Lung (tissue), 12 donors: Measurements from ENCODE around the gene OR56A5. TPM values are rescaled to one million over a fixed set of nuclear protein-coding genes. Genes with fewer than 3 reads are reported as not detected.

ENCODE experiments used
- ATAC-seq: fragments of 200-7000 bp; cut with Tn5 transposase; one replicate; pipeline ENCODE4 v1.9.1; 2020; ENCODE audit warnings: moderate number of reproducible peaks; ENCODE audit not compliant: insufficient read depth, low FRiP score
- DNase-seq, 3 donors: peaks; one replicate each; pipeline ENCODE4 v3.0.0-alpha.2; 2013 to 2017
- H3K27ac ChIP-seq, 2 donors: one replicate each; pipeline ENCODE4 v1.5.1; 2013; ENCODE audit warnings: mild to moderate bottlenecking in 2 of 2, moderate library complexity in 2 of 2, control low read depth in 1 of 2, inconsistent platforms in 1 of 2, low read depth in 1 of 2, low read length in 1 of 2
- H3K27me3 ChIP-seq, 3 donors: one replicate each; pipeline ENCODE4 v1.5.1; 2013; ENCODE audit warnings: low read length in 2 of 3; ENCODE audit not compliant: control insufficient read depth in 3 of 3, insufficient read depth in 3 of 3
- H3K36me3 ChIP-seq, 4 donors: one replicate each; pipeline ENCODE4 v1.5.1; 2013; ENCODE audit warnings: low read length in 4 of 4, mild to moderate bottlenecking in 1 of 4, moderate library complexity in 1 of 4; ENCODE audit not compliant: control insufficient read depth in 4 of 4, insufficient read depth in 4 of 4
- H3K4me1 ChIP-seq, 5 donors: one replicate each; pipeline ENCODE4 v1.5.1; 2013; ENCODE audit warnings: low read length in 5 of 5, mild to moderate bottlenecking in 2 of 5, moderate library complexity in 1 of 5; ENCODE audit not compliant: control insufficient read depth in 5 of 5, insufficient read depth in 5 of 5
- H3K4me3 ChIP-seq: one replicate; pipeline ENCODE4 v1.5.1; 2013; ENCODE audit warnings: mild to moderate bottlenecking, control low read depth, moderate library complexity
- H3K9ac ChIP-seq, 2 donors: one replicate each; pipeline ENCODE4 v1.5.1; 2013; ENCODE audit warnings: low read length in 2 of 2, control low read depth in 1 of 2; ENCODE audit not compliant: insufficient read depth in 1 of 2
- H3K9me3 ChIP-seq, 4 donors: one replicate each; pipeline ENCODE4 v1.5.1; 2013; ENCODE audit warnings: low read length in 3 of 4, mild to moderate bottlenecking in 1 of 4, moderate library complexity in 1 of 4; ENCODE audit not compliant: control insufficient read depth in 4 of 4, insufficient read depth in 3 of 4
- WGBS, 2 donors: extraction: QIAGEN DNeasy Blood & Tissue Kit; methylation state at CpG; one replicate each; pipeline ENCODE4 v1.1.7; 2013; 5-methylcytosine and 5-hydroxymethylcytosine counted together
- polyA plus RNA-seq, 2 donors: library from polyadenylated mRNA; stranded (reverse); fragments of 200-250 nt; gene quantifications; one replicate each; pipeline ENCODE4 v1.2.1, GENCODE V29; 2013
- total RNA-seq, 2 donors: library from RNA; depleted of rRNA in 1 of 2; stranded (reverse); fragments of >200 nt in 1 of 2; gene quantifications; one replicate each; pipeline ENCODE4 v1.2.1, GENCODE V29; 2014 to 2021
- TF ChIP-seq, protein P1 (sequence below): IDR thresholded peaks from 2 replicates; pipeline ENCODE4 v1.5.1; 2012; ENCODE audit warnings: mild to moderate bottlenecking; ENCODE audit errors: control extremely low read depth, extremely low read depth
- donor health status: control.
- donor health status: control.
- donor health status: Bipolar disorder and iron deficiency.
- donor health status: healthy.
- donor health status: DM: yes; HTN: yes; CAD: no.

Gene OR56A5
- total and polyA plus RNA-seq, 4 donors = not detected

DNA sequence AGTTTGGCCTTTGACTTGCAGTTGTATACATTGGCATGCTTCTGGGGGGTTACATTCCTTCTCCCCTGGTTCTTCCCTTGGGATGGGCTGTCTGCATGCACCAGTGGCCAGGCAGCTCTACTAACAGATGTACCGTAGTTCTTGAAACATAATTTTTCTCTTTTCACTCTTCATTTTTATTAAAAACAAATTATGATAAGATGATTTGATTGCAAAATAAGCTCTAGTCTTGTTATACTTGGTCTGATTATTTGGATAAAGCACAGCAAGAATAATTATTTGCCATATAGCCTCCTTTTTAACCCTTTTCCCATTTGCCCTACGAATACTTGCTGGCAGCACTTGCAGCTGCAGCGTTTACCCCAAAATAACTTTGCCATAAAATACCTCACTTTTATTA is 12.7 kb downstream of the OR56A5 start:
- 77 to 89% methylated on average over 3 of the region's 3 CpGs for WGBS, 2 donors
- Histone ChIP-seq H3K4me3 (no peak overlapping the region), H3K4me1 (no peaks in the 10 kb centered on the region), H3K27me3 (no peaks in the 10 kb centered on the region), H3K9ac (no peak overlapping the region), H3K9me3 (peaks cover 0 to 1% (median 0%) of the 10 kb centered on the region in 4 donors), H3K36me3 (no peaks in the 10 kb centered on the region), H3K27ac (no peak overlapping the region)
- ATAC-seq (no peak), DNase-seq (peak in 2 of 3 donors; percentile 56 to 66)
- TF ChIP-seq, protein P1, sequence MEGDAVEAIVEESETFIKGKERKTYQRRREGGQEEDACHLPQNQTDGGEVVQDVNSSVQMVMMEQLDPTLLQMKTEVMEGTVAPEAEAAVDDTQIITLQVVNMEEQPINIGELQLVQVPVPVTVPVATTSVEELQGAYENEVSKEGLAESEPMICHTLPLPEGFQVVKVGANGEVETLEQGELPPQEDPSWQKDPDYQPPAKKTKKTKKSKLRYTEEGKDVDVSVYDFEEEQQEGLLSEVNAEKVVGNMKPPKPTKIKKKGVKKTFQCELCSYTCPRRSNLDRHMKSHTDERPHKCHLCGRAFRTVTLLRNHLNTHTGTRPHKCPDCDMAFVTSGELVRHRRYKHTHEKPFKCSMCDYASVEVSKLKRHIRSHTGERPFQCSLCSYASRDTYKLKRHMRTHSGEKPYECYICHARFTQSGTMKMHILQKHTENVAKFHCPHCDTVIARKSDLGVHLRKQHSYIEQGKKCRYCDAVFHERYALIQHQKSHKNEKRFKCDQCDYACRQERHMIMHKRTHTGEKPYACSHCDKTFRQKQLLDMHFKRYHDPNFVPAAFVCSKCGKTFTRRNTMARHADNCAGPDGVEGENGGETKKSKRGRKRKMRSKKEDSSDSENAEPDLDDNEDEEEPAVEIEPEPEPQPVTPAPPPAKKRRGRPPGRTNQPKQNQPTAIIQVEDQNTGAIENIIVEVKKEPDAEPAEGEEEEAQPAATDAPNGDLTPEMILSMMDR = no peak

DNA sequence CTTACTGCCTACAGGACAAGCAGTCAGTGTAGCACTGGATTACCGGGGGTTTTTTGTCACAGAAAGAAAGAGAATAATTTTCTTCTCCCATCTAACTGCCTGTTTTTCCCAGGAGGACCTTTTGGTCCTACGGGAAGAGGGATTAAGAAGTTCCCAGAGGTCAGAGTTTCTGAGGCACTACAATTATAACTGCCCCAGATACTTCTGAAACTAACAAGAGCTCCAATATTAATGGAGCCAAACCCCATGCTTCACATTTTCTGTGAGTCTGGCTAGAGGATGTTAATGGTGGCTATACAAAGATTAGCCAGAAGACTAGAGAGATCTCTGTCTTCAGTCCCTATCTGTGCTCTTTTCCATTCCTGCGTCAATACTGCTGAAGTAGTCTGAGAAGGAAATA is 26.3 kb downstream of the OR56A5 start, which contains the start of gene OR56A3:
OR56A3 (plus strand) TSS at position 301 of the 400 bp plus-strand sequence. CDS start 5,096 bp downstream, outside the sequence.
- H3K4me3 ChIP-seq = no peak within 1 kb of the TSS
- ATAC-seq (no peak), DNase-seq (no peak)
- H3K27ac ChIP-seq = no peak within 1 kb of the TSS
- no peaks in the 10 kb centered on the region for H3K36me3 ChIP-seq
- peaks cover 0 to 7% (median under 1%) of the 10 kb centered on the region in 4 donors for H3K9me3 ChIP-seq
- 83 to 89% methylated on average over 3 of the region's 3 CpGs for WGBS, 2 donors
- no peaks in the 10 kb centered on the region for H3K4me1 ChIP-seq
- H3K27me3 ChIP-seq = no peaks in the 10 kb centered on the region
- no peak within 1 kb of the TSS for H3K9ac ChIP-seq
- TF ChIP-seq, protein P1 = no peak

- Histone ChIP-seq H3K9me3 (peaks cover 0 to 8% (median 1%) of the 10 kb centered on the region in 4 donors), H3K9ac (no peak overlapping the region), H3K4me1 (no peaks in the 10 kb centered on the region), H3K36me3 (no peaks in the 10 kb centered on the region), H3K27me3 (no peaks in the 10 kb centered on the region), H3K27ac (no peak overlapping the region), H3K4me3 (no peak overlapping the region)
- no peak for ATAC-seq
- whole genome bisulfite sequencing, 2 donors = 92 to 93% methylated on average over 2 of the region's 2 CpGs
- DNase-seq = no peak
- TF ChIP-seq, protein P1 = no peak
Observed at GRCh38 chr11:5940748-5941147, 27.5 kb downstream of the OR56A5 start.

GRCh38 chr11:5938603-5938965 is 29.7 kb downstream of the OR56A5 start:
- Histone ChIP-seq H3K9me3 (peaks cover 0 to 10% (median 1%) of the 10 kb centered on the region in 4 donors), H3K27ac (no peak overlapping the region), H3K9ac (no peak overlapping the region), H3K4me3 (no peak overlapping the region), H3K4me1 (no peaks in the 10 kb centered on the region), H3K27me3 (no peaks in the 10 kb centered on the region), H3K36me3 (no peaks in the 10 kb centered on the region)
- TF ChIP-seq, protein P1 = no peak
- ATAC-seq (no peak), DNase-seq (peak in 1 of 3 donors; percentile 10)
- WGBS, 2 donors = 69 to 73% methylated on average over 21 of the region's 21 CpGs
